Pancreas (tissue), 10 donors: ENCODE results near the gene TRIO. TPM values are rescaled to one million over a fixed set of nuclear protein-coding genes. Genes with fewer than 3 reads are reported as not detected.

ENCODE experiments used
- ATAC-seq, 4 donors: fragments of 200-7000 bp; cut with Tn5 transposase; one replicate each; pipeline versions ENCODE4 v1.8.0 to v1.9.1; 2020; ENCODE audit warnings: mild to moderate bottlenecking in 4 of 4, moderate library complexity in 4 of 4
- DNase-seq, 6 donors: peaks; one replicate each; pipeline ENCODE4 v3.0.0-alpha.2; 2020
- FAIRE-seq: peaks from 2 replicates; lab custom pipeline; 2012; peaks lifted over from hg19 to GRCh38; lab: Jason Lieb, UNC
- H3K27ac ChIP-seq, 4 donors: fragments of 200-600 bp; sonication (generic); 1 replicate in 3 of 4; 2 replicates in 1 of 4; pipeline versions ENCODE4 v1.5.0 to v1.8.0; 2020
- H3K27me3 ChIP-seq, 4 donors: fragments of 200-600 bp; one replicate each; pipeline ENCODE4 v1.8.0; 2021
- H3K36me3 ChIP-seq, 3 donors: fragments of 200-600 bp; sonication (generic) in 1 of 3; one replicate each; pipeline versions ENCODE4 v1.5.0 to v1.8.0; 2020 to 2021
- H3K4me1 ChIP-seq, 3 donors: fragments of 200-600 bp; one replicate each; pipeline ENCODE4 v1.8.0; 2021
- H3K4me3 ChIP-seq, 4 donors: fragments of 200-600 bp; sonication (generic) in 2 of 4; one replicate each; pipeline versions ENCODE4 v1.5.0 to v1.8.0; 2020 to 2021
- H3K9me3 ChIP-seq, 4 donors: fragments of 200-600 bp; one replicate each; pipeline ENCODE4 v1.8.0; 2021
- WGBS, 2 donors: extraction: QIAGEN DNeasy Blood & Tissue Kit; methylation state at CpG; one replicate each; pipeline ENCODE4 v1.1.7; 2013; 5-methylcytosine and 5-hydroxymethylcytosine counted together
- intact Hi-C, 3 donors: fragments of 100-400 bp; cut with DNase I; formaldehyde crosslinking; loops; one replicate each; pipeline versions ENCODE4 v1.11.1 to v1.14.2; 2022
- polyA plus RNA-seq, 2 donors: library from polyadenylated mRNA; stranded (reverse); fragments of 200-250 nt; gene quantifications; one replicate each; pipeline ENCODE4 v1.2.3, GENCODE V29; 2013
- total RNA-seq, 6 donors: library from RNA; stranded (reverse); fragmentation: NEBNext Ultra II Directional in 4 of 6; extraction: Animal tissue kit (Norgen Biotek cat#: 25700) in 4 of 6; gene quantifications; one replicate each; pipeline versions ENCODE4 v1.2.1 to v1.2.4, GENCODE V29; 2021 to 2023
- TF ChIP-seq, protein P1 (sequence below), 4 donors: fragments of 200-600 bp; sonication (generic) in 3 of 4; IDR thresholded peaks; one replicate each; pipeline versions ENCODE4 v1.5.0 to v1.8.0; 2021; ENCODE audit warnings: antibody characterized with exemption in 4 of 4
- donor health status: healthy with polysubstance abuse.
- donor health status: DM: no; HTN: no; CAD: no; lungs with moderate emphysema.
- donor health status: DM: no; HTN: no; CAD: no.
- donor health status: control.
- donor health status: control.
- donor health status: Bipolar disorder and iron deficiency.
- donor health status: DM: yes; HTN: yes; CAD: no.
- donor health status: DM: no; HTN: no; CAD: no.
- donor health status: DM: no; HTN: no; CAD: no.
- donor health status: DM: yes; HTN: yes; CAD: no.

The TRIO gene
- total and polyA plus RNA-seq, 8 donors: 27.3 to 82.5 (median 38.3) TPM

DNA sequence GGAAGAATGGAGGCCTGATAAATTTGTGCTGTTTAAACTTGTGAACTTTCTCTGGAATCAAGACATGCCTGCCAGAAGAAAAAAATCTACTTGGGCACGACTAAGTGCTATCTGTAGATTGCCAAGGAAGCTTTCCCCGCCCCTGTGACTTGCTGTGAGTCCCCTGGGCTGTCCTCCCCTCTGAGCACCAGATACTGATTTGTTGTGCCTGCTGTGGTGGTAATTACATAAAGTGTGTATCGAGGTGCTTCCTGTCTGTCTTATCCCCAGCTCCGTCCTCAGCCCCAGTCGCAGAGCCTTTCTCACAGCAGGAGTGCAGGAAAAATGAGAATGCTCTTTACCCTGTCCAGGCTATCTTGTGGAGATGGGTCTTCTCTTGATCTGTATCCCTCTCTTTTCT is 53.9 kb downstream of the TRIO start:
- H3K4me1 ChIP-seq: peaks cover 0 to 7% (median 0%) of the 10 kb centered on the region in 3 donors
- 77 to 81% methylated on average over 5 of the region's 5 CpGs for WGBS, 2 donors
- H3K27ac ChIP-seq: no peak overlapping the region
- ATAC-seq (no peak), DNase-seq (no peak), FAIRE-seq (no peak)
- H3K36me3 ChIP-seq: no peaks in the 10 kb centered on the region
- intact Hi-C loops: no loop called here
- no peak overlapping the region for H3K4me3 ChIP-seq
- H3K9me3 ChIP-seq: no peaks in the 10 kb centered on the region
- no peaks in the 10 kb centered on the region for H3K27me3 ChIP-seq
- TF ChIP-seq, protein P1, sequence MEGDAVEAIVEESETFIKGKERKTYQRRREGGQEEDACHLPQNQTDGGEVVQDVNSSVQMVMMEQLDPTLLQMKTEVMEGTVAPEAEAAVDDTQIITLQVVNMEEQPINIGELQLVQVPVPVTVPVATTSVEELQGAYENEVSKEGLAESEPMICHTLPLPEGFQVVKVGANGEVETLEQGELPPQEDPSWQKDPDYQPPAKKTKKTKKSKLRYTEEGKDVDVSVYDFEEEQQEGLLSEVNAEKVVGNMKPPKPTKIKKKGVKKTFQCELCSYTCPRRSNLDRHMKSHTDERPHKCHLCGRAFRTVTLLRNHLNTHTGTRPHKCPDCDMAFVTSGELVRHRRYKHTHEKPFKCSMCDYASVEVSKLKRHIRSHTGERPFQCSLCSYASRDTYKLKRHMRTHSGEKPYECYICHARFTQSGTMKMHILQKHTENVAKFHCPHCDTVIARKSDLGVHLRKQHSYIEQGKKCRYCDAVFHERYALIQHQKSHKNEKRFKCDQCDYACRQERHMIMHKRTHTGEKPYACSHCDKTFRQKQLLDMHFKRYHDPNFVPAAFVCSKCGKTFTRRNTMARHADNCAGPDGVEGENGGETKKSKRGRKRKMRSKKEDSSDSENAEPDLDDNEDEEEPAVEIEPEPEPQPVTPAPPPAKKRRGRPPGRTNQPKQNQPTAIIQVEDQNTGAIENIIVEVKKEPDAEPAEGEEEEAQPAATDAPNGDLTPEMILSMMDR (IDR thresholded peaks at IDR 0.05): no peak

DNA sequence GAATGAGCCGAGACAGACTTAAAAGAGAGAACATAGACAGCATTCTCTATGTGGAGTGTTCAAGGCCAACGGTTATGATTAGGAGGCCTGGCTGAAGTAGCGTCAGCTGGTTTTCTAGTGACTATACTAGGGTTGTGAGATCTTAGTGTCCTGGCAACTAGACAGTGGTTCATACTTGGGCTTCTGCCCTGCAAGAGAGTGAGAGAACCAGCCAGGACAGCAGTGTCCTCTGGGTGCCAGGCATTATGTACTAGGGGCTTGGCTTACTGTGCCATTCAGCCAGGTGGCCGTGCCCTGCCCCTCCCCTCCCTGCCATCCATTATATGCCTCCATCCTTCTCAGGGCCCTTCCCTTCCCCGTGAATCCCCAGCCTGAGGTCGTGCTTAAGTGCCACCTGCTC is 56.8 kb downstream of the TRIO start:
- peaks cover 0 to 16% (median 6%) of the 10 kb centered on the region in 3 donors for H3K4me1 ChIP-seq
- no peak overlapping the region for H3K4me3 ChIP-seq
- H3K9me3 ChIP-seq: no peaks in the 10 kb centered on the region
- H3K36me3 ChIP-seq: no peaks in the 10 kb centered on the region
- WGBS, 2 donors: 60 to 67% methylated on average over 6 of the region's 6 CpGs
- H3K27ac ChIP-seq: no peak overlapping the region
- no peak for DNase-seq
- no peaks in the 10 kb centered on the region for H3K27me3 ChIP-seq
- peak in 2 of 4 donors; percentile 18 to 47 for ATAC-seq
- intact Hi-C loops: no loop called here
- TF ChIP-seq, protein P1 (IDR thresholded peaks at IDR 0.05): no peak
- no peak for FAIRE-seq

DNA sequence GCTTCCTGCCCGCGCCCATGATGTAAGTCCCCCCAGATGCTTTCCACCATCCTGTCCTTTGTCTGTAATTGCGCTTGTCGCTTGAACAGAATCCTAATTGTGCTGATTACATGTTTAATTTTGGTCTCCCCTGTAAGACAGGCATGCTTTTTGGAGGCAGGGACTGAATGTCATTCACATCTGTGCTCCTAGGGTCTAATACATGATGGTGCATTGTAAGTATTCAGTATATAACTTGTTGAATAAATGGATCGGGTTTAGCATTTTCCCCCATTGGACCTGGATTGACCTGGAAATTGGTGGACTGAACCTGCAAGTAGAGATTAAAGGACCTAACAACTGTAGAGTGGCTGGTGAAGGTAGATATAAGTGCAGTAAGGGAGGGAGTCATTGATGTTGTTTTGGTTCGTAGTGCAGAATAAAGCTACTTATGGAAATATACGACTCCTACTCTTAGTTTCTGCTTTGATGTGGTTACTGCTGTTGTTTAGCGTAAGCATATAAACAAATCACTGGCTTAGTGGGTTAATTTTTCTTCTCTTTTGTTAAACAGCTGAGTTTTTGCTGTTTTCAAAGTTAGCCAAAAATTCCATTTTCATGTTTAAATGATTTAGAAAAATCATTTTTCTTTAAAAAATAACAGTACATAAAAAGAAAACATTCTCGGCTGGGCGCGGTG is 57.3 kb downstream of the TRIO start:
- no peaks in the 10 kb centered on the region for H3K9me3 ChIP-seq
- TF ChIP-seq, protein P1 (IDR thresholded peaks at IDR 0.05): no peak
- FAIRE-seq (no peak), ATAC-seq (no peak), DNase-seq (no peak)
- H3K4me1 ChIP-seq: peaks cover 0 to 18% (median 9%) of the 10 kb centered on the region in 3 donors
- no peak overlapping the region for H3K27ac ChIP-seq
- H3K27me3 ChIP-seq: no peaks in the 10 kb centered on the region
- 94 to 95% methylated on average over 11 of the region's 11 CpGs for WGBS, 2 donors
- no peaks in the 10 kb centered on the region for H3K36me3 ChIP-seq
- intact Hi-C loops: no loop called here
- no peak overlapping the region for H3K4me3 ChIP-seq

DNA sequence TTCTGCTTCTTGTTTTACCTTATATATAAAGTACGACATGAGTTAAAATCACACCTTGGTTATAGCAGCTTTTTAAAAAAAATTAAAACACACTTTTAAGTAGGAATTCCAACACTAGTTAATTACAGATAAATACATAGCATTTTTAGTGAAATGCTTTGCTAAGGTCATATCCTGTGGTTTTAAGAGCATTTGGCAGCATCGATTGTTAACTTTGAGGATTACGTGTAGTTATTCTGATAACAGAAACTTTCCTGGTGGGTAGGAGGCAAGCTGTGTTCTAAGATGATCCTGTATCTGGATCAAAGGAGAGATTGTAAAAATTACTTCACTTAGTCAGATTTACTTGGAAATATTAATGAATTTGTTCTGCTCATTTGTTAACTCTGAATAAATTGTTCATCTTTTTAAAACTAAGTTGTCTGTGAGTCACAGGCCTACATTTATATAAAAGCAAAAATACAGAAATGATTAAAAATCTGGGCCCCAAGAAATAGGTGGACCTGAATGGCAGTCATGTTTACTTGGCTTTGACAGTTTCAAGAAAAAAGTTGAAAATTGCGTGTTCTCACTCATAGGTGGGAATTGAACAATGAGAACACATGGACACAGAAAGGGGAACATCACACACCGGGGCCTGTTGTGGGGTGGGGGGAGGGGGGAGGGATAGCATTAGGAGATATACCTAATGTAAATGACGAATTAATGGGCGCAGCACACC is 58.3 kb downstream of the TRIO start:
- H3K36me3 ChIP-seq: no peaks in the 10 kb centered on the region
- no peak overlapping the region for H3K27ac ChIP-seq
- H3K4me3 ChIP-seq: no peak overlapping the region
- intact Hi-C loops: no loop called here
- H3K4me1 ChIP-seq: peaks cover 0 to 19% (median 10%) of the 10 kb centered on the region in 3 donors
- TF ChIP-seq, protein P1 (IDR thresholded peaks at IDR 0.05): no peak
- DNase-seq (no peak), ATAC-seq (no peak), FAIRE-seq (no peak)
- 68 to 77% methylated on average over 5 of the region's 7 CpGs for WGBS, 2 donors
- H3K27me3 ChIP-seq: no peaks in the 10 kb centered on the region
- H3K9me3 ChIP-seq: no peaks in the 10 kb centered on the region

DNA sequence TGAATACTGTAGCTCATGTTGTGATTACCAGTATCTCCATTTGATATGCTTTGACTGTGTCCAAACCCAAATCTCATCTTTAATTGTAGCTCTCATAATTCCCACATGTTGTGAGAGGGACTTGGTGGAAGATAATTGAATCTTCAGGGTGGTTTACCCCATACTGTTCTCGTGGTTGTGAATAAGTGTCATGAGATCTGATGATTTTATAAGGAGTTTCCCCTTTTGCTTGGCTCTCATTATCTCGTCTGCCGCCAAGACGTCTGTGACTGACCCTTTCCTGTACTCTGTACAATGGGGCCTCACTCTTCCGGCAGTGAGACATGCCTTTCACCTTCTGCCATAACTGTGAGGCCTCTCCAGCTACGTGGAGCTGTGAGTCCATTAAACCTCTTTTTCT is 59.3 kb downstream of the TRIO start:
- no peak overlapping the region for H3K27ac ChIP-seq
- FAIRE-seq: no peak
- no peaks in the 10 kb centered on the region for H3K27me3 ChIP-seq
- H3K36me3 ChIP-seq: no peaks in the 10 kb centered on the region
- DNase-seq: no peak
- ATAC-seq: peak in 1 of 4 donors; percentile 24
- no peaks in the 10 kb centered on the region for H3K9me3 ChIP-seq
- TF ChIP-seq, protein P1 (IDR thresholded peaks at IDR 0.05): no peak
- intact Hi-C loops: no loop called here
- H3K4me1 ChIP-seq: peaks cover 0 to 19% (median 10%) of the 10 kb centered on the region in 3 donors
- no peak overlapping the region for H3K4me3 ChIP-seq
- WGBS, 2 donors: 82 to 89% methylated on average over 6 of the region's 6 CpGs
